HG03064 (cell line): Measurements from ENCODE around the gene TRAPPC12.
"Not testable (repeated sequence)": the region's sequence is repeated elsewhere in the genome, so short reads cannot be mapped to it uniquely, and the experiment has no call there.

Experiments
- ATAC-seq: cut with Tn5 transposase; IDR thresholded peaks from one replicate; pipeline ENCODE4 v1.9.1; 2021; ENCODE audit warnings: low read depth; ENCODE audit not compliant: unreplicated experiment

The TRAPPC12 gene

DNA sequence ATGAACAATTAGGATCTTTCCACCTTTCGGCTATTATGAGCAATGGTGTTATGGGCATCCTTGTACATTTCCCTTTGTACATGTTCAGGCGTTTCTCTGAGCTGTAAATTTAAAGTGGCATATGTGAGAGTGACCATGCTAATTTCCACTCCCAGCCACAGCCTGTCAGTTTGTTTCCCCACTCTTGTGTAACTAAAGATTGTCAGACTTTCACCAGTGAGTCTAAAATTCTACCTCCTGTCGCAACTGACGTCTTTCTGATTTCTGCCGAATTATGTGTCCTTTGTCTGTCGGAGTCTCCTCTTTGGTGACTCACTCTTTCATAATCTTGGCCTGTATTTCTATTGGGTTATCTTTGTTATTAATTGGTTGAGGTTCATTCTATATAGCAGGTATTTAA, 50.7 kb downstream of the TRAPPC12 start:
- no peak for ATAC-seq

DNA sequence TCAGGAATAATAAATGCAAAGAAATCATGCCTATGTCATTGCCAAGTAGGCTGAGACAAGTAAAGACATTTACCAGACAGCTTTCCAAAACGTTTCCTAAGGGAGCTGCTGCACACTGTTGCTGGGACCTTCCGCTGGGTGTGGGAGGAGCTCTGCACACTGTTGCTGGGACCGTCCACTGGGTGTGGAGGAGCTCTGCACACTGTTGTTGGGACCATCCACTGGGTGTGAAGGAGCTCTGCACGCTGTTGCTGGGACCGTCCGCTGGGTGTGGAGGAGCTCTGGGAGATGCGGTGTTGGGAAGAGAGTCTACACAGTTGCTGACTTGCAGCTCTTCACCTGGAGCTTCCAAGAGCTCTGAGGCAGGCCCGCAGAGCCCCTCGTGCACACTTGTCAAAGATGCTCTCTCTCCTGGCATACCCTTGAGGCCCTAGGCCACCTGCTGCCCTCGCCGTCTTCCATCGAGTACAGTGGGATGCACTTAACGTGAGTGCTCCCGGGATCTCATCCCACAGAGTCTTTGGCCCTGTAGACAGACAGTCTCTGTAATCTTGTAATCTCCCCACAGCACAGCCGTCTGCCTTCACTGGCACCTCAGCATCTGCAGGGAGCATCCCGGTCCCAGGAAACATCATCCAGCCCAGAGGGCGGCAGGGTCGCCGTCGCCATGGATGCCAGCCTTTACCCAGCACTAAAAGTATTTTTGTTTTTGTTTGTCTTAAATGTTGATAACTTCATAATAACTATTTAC, 51.4 kb downstream of the TRAPPC12 start:
- ATAC-seq: no peak

DNA sequence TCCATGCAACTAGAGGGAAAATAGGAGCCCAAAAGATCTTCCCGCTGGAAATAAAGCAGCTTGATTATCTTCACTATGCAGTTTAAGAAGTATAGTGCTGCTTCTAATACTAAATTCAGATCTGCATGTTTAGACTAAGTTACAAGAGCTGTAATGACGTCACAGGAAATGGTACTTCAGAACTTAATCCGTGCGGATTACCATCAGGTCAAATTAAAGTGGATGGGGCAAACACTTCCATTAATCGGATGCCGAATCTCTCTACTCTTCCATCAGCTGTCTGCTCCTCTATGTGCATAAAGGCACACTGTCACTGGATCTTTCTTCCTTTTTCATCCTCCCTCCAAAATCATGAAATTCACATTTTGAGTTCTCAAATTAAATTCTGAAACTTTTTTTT, 52.6 kb downstream of the TRAPPC12 start:
- ATAC-seq: no peak

DNA sequence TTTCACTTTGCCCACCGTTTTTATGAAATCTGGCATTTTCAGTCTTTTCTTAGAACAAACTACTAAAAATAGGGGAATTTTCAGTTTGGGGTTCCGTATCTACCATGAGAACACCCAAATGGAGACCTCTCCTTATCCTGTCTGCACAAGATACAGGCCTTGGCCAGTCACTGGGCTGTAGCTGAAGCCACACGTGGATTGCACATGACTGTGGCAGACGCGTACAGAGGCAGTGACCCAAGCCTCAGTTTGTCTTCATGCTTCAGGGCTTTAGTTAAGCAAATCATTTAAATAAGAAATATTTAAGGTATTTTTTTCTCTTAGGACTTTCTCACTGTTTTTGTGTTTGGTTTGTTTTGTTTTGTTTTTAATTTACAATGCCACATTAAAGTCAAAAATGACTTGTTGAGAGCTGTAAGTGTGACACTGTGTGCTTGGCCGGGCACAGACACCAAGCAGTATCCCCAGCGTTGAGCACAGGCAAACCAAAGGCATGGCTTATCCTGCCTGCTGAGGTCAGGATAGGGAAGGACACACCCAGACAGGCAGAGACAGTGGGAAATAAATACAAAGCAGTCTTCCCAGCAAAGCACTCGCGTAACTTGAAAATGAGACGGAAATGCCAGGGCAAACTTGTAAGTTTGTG, 53.3 kb downstream of the TRAPPC12 start:
- ATAC-seq: no peak

DNA sequence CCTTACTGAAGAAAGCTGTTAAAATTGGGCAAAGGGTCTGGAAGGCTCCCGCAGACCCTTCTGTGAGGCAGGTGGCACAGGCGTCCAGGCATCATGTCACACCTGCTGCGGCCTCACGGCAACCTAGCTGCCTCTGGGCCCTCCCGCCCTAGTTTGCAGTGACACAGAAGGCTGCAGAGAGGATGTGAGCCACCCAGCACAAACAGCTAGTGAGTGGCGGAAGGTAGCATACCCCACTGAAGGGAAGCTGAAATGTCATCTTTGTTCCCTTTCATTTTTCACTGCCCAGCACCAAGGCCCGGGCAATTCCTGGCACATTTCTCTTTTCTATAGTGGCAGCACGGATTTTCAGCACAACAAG, 53.8 kb downstream of the TRAPPC12 start:
- ATAC-seq: no peak

DNA sequence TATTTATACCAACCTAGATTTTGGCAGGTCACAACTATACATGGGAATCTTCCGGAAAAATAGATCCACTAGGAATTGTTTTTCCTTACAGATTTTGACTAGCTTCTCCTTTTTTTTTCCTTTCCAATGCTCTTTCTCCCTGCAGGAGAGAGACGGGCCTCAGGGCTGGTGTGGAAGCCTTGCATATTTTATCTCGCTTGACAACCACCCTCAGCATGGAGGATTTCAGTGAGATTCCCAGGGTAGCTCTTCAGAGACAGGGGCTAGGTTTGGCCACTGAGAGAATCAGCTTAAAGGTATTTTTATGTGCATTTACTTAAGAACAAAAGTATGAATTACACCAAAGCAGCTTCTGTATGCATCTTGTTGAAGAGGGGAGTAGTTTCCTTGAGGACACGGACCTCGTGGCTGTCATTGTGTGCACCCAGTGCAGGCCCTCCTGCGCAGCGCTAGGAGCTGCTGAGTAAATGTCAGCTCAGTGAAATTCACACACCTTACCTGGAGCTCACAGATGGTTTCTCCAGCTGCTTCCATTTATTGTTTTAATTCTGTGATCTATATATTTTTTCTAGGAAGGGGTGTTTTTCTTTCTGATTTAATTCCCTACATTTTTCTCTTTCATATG, 54.4 kb downstream of the TRAPPC12 start:
- ATAC-seq: no peak

DNA sequence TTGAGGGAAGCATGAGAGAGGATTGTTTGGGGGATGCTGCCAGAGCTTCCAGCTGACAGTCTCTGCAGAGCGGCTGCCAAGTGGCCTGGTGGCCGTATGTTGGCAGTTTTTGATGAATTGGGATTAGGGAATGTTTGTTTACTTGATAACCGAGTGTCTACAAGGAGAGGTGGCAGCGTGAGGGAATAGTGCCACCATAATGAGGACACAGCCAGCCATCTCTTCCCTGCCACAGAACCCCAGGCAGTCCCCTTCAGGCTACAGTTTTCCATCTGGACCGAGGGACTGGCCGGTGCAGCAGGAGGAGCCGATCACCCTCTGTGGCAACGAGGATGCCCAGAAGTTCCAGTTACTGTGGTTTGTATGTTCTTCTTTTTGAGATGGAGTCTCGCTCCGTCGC, 55.2 kb downstream of the TRAPPC12 start:
- no peak for ATAC-seq

DNA sequence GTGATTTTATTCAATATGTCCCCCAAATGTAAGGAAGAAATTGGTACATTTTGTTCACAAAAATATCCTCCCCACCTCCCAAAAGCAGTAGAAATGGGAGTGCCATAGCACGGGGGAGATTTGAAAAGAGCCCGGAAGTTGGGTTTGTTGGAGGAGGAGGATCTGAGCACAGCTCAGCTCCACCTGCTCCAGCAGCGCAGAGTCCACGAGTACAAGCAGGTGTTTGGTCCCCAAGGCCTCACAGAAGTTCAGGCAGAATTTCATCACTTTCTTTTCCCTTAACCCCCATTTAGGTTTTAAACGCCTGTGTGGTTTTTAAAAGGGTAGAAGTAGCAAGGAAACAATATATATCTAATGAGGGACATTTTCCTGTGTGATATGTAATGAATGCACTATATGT, 56.0 kb downstream of the TRAPPC12 start:
- ATAC-seq: no peak

DNA sequence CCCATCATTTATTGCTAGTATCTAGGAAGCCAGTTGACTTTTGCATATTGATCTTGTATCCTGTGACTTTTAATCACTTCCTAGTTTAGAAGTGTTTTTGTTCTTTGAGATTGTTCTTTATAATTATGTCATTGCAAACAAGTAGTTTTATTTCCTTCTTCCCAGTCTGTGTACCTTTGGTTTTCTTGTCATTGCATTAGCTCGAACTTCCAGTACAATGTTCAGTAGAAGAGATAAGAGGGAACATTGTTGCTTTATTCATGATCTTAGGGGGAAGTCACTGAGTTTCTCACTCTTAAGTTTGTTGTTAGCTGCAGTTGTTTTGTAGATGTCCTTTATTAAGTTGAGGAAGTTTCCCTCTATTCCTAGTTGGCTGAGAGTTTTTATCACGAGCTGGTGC, 61.0 kb downstream of the TRAPPC12 start:
- ATAC-seq: no peak

DNA sequence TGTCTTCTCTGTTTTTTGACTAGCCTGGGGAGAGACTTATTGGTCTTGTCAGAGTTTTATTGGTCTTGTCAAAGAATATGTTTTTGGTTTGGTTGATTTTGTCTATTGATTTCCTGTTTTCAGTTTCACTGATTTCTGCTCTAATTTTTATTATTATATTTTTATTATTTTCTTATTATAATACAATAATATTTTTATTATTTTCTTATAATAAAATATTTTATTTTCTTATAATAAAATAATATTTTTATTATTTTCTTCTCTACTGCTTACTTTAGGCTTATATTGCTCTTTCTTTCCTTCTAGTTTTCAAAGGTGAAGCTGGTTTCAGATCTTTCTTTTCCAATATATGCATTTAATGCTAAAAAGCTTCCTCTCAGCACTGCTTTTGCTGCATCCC, 62.0 kb downstream of the TRAPPC12 start:
- no peak for ATAC-seq

DNA sequence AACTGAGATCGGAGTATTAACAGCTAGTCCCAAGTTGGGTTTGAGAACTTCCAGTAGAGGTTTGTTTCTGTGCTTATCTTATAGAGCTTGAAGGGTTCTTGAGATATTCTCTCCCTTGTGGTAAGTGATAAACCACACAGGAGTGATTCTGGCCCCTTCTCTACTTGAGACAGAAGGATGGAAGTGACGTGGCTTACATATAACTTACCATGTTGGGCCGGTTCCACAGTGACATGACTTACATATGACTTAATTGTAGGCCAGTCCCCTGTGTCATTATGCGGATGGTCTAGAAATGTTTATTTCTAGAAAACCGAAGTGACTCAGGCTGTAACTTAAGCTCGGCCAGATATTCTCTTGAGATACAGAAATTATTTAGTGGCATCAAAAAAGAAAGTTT, 62.7 kb downstream of the TRAPPC12 start:
- ATAC-seq: no peak

DNA sequence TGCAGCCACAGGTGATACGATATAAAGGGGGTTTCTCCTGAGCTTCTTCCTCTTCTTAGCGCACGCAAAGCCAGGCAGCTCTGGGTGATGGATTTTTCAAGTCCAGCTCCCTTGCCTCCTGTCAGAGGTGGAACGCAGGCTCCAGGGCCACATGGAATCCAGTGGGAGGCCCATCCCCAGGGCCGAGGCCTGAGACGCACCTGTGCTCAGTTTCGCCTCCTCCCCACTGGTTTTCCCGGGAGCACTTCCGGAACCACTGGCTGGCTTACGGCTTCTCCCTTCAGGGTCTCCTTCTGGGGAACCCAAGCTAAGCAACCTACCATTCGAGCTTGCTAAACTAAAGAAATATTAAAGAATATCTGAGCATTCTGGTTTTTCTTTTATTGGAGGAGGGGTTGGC, 63.6 kb downstream of the TRAPPC12 start:
- ATAC-seq: no peak

DNA sequence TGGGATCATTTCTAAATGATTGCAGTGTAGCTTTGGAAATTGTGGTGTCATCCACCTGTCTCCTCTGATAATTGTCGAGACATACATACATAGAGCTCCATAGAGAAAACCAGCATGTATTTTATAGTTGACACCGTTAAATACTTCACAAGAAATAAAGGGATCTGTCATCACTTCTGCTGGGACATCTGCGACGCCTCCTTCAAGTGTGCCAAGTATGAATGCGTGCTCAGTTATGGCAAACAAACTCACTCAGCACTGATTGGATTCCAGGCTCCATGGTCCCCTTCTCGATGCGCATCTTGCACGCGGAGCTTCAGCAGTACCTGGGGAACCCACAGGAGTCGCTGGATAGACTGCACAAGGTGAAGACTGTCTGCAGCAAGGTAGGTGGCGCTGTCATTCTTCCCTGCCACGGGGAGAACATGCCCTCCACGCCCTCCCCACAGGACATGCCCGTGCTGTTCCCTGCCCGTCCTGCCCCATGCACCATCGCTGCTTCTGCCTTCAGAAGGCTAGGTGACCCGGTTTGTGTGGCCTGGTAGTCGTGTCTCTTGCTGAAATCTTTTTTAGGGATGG, 64.1 kb downstream of the TRAPPC12 start:
- ATAC-seq: no peak

DNA sequence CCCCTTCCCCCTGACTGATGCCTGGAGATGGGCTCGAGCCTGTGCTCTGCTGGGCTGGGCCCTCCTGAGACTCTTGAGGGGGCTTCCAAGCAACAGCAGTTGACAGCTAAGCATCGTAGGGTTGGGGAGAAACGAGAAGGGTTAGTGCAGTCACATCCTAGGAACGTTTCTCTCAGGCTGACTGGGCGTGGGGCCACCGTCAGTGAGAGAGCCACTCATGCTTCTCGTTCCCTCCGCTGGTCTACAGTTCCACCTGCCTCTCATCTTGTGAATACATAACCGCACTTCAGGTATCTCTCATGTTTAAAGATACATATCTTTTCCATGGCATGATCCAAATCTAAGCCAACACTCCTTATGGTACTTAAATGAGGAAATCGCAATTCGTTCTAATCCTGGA, 66.4 kb downstream of the TRAPPC12 start:
- ATAC-seq: no peak

DNA sequence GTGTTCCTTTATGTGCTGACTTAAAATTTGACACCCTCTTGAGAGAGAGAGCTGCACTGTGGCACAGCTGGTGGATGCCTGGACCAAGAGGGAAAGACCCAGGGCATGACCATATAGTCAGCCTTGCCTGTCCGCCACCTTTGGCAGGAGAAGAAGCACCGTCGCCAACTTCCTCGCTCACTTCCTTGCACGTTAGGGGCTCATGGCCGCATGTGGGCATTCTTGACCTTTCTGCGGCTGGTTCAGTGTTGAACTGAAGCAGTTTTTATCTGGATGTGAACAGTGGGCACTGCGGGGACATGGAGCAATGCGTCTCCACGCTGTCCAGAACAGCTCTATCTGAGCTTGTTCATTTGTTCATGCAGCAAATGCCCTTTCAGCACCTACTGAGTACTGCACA, 66.9 kb downstream of the TRAPPC12 start:
- no peak for ATAC-seq

DNA sequence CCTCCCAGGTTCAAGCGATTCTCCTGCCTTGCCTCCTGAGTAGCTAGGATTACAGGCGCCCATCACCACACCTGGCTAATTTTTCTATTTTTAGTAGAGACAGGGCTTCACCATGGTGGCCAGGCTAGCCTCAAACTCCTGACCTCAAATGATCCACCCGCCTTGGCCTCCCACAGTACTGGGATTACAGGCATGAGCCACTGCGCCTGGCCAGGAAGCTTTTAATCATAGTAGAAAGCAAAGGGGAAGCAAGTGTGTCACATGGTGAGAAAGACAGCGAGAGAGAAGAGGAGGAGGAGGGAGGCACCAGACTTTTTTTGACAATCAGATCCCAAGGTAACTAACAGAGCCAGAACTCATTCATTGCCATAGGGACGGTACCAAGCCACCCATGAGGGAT, 67.7 kb downstream of the TRAPPC12 start:
- not testable (repeated sequence) for ATAC-seq

DNA sequence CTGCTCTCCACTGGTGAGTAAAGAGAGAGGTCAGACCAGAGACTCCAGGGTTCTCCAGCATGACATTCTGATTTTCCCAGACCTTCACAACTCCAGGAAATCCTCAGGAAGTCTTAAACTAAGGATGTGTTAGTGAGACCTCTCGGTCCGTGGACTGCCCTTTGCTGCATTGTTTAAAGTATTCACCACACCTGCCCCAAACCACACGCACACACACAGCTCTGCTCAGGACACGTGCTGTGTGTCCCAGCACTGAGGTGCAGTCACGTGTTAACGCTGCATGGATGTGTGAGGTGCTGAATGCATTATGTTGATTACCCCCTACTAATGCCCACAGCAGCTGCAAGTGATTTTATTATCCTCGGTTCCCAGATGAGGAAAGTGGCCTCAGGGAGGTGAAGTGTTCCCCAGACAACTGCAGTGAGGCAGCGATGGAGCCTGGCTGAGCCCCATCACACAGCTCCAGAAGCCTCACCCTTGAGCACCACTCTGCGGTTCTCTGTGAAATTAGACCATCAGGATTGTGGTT, 68.4 kb downstream of the TRAPPC12 start:
- ATAC-seq: no peak

DNA sequence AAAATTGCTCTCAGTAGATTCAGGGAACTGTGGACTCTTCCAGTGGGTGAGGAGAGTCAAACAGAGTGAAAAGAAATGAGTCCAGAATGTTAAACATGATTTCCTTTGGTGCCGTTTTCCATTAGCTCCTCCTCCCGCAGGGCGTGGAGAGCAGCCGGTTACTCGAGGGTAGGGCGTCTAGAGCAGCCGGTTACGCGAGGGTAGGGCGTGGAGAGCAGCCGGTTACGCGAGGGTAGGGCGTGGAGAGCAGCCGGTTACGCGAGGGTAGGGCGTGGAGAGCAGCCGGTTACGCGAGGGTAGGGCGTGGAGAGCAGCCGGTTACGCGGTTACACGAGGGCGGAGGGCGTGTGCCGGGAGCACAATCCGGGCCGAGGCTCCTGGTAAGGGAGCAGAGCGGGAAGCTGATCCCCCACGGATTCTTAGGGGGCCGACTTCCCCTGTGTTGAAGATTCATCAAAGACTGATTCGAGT, 69.0 kb downstream of the TRAPPC12 start:
- not testable (repeated sequence) for ATAC-seq

DNA sequence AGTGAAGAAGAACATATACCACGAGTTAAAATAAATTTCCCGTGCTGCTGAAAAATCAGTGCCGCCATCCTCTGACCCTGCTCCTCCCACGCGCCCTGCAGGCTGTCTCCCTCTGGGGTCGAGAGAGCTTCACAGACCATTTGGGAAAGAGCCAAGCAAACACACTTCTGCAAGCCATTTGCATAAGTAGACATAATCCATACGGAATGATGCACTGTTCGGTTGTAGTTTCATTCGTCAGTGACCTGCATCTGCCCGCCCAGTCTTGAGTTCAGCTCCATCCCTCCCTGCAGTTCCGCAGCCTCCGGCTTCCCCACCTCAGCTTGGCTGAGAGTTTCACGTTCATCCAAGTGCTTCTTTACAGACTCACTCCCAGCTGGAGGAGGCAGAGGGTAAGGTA, 69.6 kb downstream of the TRAPPC12 start:
- ATAC-seq: no peak

DNA sequence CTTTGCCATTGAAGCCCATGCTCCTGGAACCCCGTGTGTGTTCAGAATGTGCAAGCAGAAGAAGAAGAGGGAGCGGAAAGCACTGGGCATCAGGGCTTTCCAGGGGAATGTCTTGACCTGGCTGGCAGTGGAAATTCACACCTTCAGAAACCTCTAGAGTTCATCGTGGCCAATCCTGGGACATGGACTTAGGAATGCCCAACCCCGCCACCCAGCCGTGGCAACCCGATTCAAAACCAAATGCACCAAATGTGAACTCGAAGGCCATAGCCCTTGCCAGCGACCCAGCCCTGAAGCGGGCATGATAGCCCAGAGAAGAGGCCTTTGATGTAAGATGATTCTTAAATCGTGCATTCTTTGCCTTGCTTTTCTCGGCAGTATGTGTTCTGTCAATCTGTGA, 70.4 kb downstream of the TRAPPC12 start:
- no peak for ATAC-seq

DNA sequence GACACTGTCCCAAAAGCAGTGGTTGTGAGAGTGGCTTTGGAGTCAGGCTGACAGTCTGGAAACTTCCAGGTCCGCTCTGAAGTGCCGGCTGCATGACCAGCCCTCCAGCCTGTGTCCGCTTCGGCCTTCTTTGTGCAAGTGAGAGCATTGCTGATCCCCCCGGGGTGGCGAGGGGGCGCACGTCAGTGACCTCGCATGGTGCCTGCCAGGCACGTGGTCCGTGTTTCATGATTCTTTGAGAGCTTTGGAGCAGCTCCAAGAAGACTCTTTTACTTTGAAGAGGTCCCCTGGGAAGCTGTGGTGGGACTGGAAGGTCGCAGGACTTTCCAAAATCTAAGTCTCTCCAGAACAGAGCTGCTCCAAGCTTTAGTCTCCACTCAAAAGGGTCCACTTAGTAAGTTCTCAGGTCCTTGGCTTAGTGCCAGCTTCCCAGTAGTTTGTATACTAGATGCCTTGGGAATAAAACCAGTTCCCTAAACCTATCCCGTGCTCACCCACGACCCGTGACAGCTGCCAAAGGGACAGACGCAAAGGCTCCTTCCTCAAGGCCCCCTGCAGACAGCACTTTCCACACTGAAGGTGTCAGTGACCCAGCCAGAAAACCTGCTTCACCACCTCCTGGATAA, 71.0 kb downstream of the TRAPPC12 start:
- no peak for ATAC-seq
